GM19468 (cell line): ENCODE results near the gene PWWP2B.
A peak's percentile ranks its signal among the peaks of the same experiment; 100 is the strongest.

Experiments
- ATAC-seq: cut with Tn5 transposase; IDR thresholded peaks from one replicate; pipeline ENCODE4 v1.9.1; 2021; ENCODE audit warnings: mild to moderate bottlenecking, moderate library complexity, moderate number of reproducible peaks; ENCODE audit not compliant: unreplicated experiment; ENCODE audit errors: extremely low read depth

Gene PWWP2B

DNA sequence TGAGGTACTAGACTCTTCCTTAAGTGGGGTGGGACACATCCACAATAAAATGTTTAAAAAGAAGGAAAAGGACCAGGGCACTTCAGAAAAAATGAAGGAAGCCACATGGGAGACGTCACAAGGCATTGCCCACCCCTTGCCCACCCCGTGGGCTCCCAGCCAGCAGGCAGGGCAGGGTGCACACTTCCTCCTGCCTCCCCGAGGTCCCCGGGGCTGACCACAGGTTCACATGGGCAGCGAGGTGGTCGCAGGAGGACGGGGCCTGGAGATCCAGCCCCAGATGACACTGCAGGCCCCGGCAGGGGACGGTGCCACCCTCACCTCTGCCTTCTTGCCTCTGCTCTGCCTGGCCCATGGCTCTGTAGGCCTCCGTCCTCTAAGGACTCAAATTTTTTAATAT lies 45.6 kb downstream of the PWWP2B start:
- no peak for ATAC-seq

- ATAC-seq: no peak
Measured at GRCh38 chr10:132443605-132443982, 46.6 kb downstream of the PWWP2B start.

- no peak for ATAC-seq
Measured at GRCh38 chr10:132443983-132444876, 47.2 kb downstream of the PWWP2B start.

- no peak for ATAC-seq
Measured at GRCh38 chr10:132444877-132445351, 47.9 kb downstream of the PWWP2B start.

DNA sequence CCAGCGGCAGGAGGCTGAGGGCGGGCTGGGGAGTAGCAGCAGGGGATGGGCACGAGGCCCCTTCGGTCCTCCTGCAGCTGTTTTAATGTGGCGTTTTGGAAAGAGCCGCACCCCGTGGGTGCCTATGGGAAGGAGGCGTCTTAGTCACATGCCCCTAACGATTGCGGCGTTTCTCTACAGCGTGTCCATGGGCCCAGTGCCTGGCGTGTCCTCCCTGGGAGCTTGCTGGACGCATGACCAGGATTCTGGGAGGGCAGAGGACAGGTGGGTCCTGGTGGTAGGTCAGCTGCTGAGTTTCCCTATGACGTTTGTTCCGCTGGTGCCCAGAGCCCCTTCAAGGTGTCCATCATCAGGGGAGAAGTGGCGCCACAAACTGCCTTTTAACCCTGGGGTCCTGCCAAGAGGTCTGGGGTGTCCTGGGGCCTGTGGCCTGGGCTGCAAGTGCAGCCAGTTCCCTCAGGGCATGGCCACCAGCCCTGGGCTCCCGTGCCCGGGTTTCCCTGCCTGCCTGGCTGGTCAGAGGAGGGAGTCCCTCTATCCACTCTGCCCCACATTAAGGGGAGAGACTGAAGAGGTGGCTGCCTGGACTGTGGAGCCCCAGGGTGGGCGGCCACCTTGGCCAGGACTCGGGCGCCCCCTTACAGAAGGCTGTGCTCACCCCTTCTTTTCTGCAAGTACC lies 48.7 kb downstream of the PWWP2B start:
- no peak for ATAC-seq

DNA sequence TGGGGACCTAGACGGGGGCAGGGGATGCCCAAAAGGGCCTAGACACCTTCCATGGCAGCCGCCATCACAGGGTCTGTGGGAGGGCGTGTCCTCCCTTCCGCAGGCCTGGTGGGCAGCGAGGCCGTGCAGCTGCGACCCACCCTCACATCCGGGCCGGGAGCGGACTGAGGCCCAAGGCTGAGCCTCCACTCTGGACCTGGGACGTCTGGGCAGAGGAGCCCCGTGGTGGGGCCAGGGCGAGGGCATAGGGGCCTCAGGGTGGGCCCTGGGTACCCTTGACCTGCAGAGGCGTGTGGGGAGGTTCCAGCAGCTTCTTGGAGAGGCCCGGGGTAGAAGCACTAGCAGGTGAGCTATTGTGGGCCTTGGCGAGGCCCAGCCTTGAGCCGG lies 49.2 kb downstream of the PWWP2B start:
- ATAC-seq: no peak

- ATAC-seq: no peak
Measured at GRCh38 chr10:132446661-132447445, 49.9 kb downstream of the PWWP2B start.

- ATAC-seq: no peak
Measured at GRCh38 chr10:132447446-132448247, 50.6 kb downstream of the PWWP2B start.

DNA sequence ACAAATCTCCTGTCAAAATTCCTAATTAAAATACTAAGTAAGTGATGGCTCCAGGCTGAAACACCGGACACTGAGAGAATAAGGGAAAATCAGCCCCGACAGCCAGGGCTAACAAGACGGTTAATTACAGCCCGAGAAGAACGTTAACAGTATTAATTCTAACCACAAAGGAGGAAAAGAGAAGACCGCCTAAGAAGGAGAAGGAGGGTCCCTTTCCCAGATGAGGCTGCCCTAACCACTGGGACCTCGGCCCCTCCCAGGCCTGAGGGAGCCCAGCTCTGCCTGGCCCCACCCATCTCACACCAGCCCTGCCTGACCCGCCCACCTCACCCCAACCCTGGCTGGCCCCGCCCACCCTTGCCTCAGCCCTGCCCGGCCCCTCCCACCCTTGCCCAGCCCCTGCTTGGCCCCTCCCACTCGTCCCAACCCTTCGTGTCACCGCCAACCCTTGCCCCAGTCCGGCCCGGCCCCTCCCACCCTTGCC lies 51.3 kb downstream of the PWWP2B start:
- no peak for ATAC-seq

DNA sequence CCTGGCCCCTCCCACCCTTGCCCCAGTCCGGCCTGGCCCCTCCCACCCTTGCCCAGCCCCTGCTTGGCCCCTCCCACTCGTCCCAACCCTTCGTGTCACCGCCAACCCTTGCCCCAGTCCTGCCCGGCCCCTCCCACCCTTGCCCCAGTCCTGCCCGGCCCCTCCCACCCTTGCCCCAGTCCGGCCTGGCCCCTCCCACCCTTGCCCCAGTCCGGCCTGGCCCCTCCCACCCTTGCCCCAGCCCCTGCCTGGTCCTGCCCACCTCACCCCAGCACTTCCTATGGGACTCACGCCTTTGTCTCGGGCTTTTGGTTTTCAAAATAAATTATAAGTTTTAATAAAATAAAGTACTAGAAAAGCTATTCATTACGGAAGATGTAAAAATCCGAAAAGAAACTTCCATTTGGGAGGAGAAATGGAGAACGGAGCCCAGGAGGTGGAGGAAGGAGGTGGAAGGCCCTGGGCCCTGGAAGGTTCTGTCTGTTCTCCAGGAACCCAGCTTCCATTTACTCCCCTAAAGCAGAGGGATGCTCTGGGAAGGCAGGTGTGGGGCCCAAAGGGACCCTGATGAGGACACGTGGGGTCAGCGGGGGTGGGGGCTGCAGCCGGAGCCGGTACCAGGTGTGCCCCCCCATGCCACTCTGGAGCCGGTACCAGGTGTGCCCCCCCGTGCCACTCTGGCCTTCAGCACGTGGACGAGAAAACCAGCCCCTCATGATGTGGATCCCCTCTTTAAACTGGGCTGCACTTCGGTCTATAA lies 52.2 kb downstream of the PWWP2B start:
- ATAC-seq: no peak

- no peak for ATAC-seq
Measured at GRCh38 chr10:132449811-132450181, 52.8 kb downstream of the PWWP2B start.

DNA sequence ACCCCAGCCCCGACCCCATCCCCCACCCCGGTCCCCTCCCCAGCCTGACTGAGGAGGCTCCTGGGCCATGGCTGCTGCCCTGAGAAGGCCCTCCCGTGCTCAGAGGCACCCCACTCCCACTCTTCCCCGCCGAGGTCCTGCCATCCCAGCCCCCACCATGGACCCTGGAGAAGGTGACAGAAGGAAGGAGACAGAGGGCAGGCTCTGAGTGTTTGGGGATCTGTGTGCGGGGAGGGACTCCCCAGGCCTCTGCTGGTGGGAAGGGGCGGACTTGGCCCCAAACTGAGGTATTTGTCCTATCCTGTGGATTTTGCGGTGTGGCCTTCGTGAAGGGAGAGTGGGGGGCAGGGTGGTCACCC lies 53.4 kb downstream of the PWWP2B start:
- ATAC-seq: no peak

GRCh38 chr10:132450825-132451505 lies 54.0 kb downstream of the PWWP2B start:
- ATAC-seq: no peak

DNA sequence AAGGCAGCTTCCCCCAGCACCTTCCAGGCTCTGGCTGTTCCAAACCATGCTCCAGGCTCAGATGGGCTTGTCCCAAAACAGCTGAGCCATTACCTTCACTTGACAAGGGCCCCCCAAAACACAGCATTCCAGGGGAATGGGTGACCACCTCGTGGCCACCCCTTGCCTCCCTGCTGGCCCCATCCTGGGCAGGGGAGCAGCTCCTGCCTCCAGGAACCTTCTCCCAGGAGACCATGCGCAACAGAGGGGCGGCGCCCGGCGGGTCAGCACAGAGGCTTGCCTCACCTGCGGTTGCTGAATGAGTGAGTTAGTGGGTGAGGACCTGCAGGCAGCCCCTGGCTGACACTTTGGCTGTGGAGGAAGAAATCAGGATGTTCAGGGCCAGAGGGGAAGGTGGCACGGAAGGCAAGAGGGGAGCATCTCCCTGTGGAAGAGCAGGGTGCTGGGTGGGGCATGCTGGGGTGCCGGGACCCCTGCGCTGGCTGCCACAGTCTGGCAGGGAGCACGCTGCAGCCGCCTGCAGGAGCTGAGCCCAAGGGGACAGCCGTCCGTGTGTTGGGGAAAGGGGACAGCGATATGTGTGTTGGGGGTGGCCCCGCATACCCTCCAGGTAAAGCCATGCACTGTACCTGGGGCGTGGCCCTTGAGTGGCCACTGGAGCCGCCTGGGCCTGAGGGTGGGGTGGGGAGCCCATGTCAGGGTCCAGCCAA lies 54.7 kb downstream of the PWWP2B start:
- ATAC-seq: no peak

- no peak for ATAC-seq
Measured at GRCh38 chr10:132452216-132452650, 55.2 kb downstream of the PWWP2B start.

DNA sequence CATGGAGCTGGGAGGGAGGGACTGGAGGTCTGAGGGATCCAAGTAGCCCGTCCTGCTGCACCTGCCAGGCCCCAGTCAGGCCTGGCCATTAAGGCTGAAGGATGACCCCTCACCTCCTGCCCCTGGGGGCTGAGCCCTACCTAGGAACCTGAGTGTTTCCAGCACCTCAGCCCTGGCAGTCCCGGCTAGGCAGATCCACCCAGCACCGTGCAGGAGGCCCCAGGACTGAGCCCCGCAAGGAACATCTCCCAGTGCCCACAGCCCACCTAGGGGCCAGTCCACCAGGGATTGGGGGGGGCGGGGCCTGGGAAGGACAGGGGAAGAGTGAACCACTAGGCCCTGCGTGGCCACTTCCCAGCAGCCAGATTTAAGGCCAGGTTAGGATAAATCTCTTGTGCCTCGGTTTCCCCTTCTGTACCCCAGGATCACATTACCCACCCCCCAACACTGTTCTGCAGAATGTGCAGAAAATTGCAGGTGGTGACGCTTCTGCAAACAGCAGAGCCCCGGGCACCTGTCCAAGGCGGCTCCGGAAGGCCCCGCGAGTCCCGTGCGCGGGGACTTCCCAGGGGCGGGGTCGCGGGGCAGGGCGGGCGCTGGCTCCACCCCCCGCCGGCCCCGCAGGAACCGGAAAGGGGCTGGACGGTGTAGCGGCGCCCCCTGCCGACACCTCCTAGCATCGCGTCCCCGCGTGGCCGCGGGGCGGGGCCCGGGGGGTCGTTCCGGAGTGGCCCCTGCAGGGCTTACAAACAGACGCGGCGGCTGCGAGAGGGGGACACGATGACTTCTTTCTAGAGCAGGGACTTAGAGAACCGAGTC lies 55.9 kb downstream of the PWWP2B start:
- ATAC-seq: peak; percentile 66

DNA sequence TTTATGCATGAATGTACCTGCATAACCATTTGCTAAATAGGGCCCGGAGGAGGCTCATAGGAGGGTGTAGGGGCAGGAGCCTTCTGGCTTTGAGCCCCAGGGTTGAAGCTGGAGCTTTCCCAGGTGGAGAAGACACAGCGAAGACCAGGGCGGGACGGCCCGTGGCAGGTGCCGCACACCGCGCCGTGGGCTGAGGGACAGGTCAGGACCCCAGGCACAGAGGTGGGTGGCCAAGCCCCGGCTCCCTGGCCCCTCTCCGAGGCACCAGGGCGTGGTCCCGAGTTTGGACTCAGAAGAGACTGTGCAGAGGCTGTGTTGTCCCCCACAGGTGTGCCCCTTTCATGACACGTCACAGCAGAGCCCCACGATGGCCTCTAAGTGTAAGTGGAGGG lies 56.5 kb downstream of the PWWP2B start:
- peak; percentile 4 for ATAC-seq
